Uterus (tissue), 4 donors: Measurements from ENCODE around the gene LMNTD1. TPM values are rescaled to one million over a fixed set of nuclear protein-coding genes. Genes with fewer than 3 reads are reported as not detected.

Source experiments
- DNase-seq, 2 donors: peaks; one replicate each; pipeline ENCODE4 v3.0.0-alpha.2; 2019 to 2020
- H3K27ac ChIP-seq, 2 donors: fragments of 200-600 bp; sonication (generic); 1 replicate in 1 of 2; 2 replicates in 1 of 2; pipeline ENCODE4 v1.5.1; 2016 to 2018
- H3K27me3 ChIP-seq, 2 donors: fragments of 200-600 bp; sonication (generic); one replicate each; pipeline ENCODE4 v1.5.1; 2018 to 2019; ENCODE audit warnings: control low read depth in 1 of 2
- H3K36me3 ChIP-seq, 2 donors: fragments of 200-600 bp; sonication (generic); one replicate each; pipeline ENCODE4 v1.5.1; 2019; ENCODE audit warnings: control low read depth in 1 of 2
- H3K4me1 ChIP-seq, 2 donors: fragments of 200-600 bp; sonication (generic); one replicate each; pipeline ENCODE4 v1.5.1; 2018 to 2019; ENCODE audit warnings: control low read depth in 1 of 2
- H3K4me3 ChIP-seq, 2 donors: fragments of 200-600 bp; sonication (generic); 1 replicate in 1 of 2; 2 replicates in 1 of 2; pipeline ENCODE4 v1.5.1; 2018 to 2019; ENCODE audit warnings: mild to moderate bottlenecking in 1 of 2
- H3K9me3 ChIP-seq, 2 donors: fragments of 200-600 bp; sonication (generic); one replicate each; pipeline ENCODE4 v1.5.1; 2019; ENCODE audit warnings: control low read depth in 1 of 2
- POLR2A ChIP-seq, 2 donors: fragments of 450-650 bp; IDR thresholded peaks; one replicate each; pipeline ENCODE4 v1.6.1; 2016; ENCODE audit warnings: antibody characterized with exemption in 2 of 2, mild to moderate bottlenecking in 1 of 2, moderate library complexity in 1 of 2
- intact Hi-C: fragments of 100-400 bp; cut with DNase I; formaldehyde crosslinking; loops from one replicate; pipeline ENCODE4 v1.15.1; 2023; ENCODE audit warnings: low total_unique reads
- total RNA-seq, 4 donors: library from RNA; depleted of rRNA in 3 of 4; stranded (reverse); fragments of >200 nt in 3 of 4; gene quantifications; one replicate each; pipeline versions ENCODE4 v1.1.0 to v1.2.4, GENCODE V29; 2014 to 2023
- TF ChIP-seq, protein P1 (sequence below), 4 experiments: fragments of 200-600 bp in 2 of 4; fragments of 450-650 bp in 2 of 4; sonication (generic) in 2 of 4; IDR thresholded peaks; one replicate each; pipeline ENCODE4 v1.5.1; 2016 to 2019; ENCODE audit warnings: antibody characterized with exemption in 4 of 4, mild to moderate bottlenecking in 2 of 4, moderate library complexity in 1 of 4
- donor health status: DM: yes; HTN: yes; CAD: no.

LMNTD1 gene
- total RNA-seq, 4 donors from 2014 or later = 6.6 TPM; not detected in 3

DNA sequence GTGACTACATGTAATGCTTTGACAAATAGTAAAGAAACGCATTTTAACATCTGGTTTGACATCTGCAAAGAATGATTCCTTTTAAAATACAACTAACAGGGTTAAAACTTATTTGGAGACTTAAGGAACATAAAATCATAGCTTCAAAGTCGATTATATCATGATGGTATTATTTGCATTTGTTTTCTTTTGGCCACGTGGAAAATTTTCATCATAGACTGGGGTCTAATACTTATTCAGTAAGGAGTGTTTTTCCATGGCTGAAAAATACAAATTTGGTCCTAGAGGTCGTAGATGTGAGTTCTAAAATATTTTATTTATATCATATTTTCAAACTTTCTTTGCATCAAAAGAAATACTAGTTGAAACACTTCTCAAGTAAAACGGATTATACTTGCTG, 31.5 kb upstream of the LMNTD1 start:
- Histone ChIP-seq H3K27me3 (no peaks in the 10 kb centered on the region), H3K27ac (peak overlapping the region in 1 of 2 donors; percentile 47), H3K4me3 (no peak overlapping the region), H3K4me1 (no peaks in the 10 kb centered on the region), H3K36me3 (no peaks in the 10 kb centered on the region), H3K9me3 (no peaks in the 10 kb centered on the region)
- TF ChIP-seq, protein P1, sequence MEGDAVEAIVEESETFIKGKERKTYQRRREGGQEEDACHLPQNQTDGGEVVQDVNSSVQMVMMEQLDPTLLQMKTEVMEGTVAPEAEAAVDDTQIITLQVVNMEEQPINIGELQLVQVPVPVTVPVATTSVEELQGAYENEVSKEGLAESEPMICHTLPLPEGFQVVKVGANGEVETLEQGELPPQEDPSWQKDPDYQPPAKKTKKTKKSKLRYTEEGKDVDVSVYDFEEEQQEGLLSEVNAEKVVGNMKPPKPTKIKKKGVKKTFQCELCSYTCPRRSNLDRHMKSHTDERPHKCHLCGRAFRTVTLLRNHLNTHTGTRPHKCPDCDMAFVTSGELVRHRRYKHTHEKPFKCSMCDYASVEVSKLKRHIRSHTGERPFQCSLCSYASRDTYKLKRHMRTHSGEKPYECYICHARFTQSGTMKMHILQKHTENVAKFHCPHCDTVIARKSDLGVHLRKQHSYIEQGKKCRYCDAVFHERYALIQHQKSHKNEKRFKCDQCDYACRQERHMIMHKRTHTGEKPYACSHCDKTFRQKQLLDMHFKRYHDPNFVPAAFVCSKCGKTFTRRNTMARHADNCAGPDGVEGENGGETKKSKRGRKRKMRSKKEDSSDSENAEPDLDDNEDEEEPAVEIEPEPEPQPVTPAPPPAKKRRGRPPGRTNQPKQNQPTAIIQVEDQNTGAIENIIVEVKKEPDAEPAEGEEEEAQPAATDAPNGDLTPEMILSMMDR (IDR thresholded peaks at IDR 0.05) = no peak
- no peak for TF ChIP-seq POLR2A (IDR thresholded peaks at IDR 0.05)
- intact Hi-C loops = no loop called here
- no peak for DNase-seq

DNA sequence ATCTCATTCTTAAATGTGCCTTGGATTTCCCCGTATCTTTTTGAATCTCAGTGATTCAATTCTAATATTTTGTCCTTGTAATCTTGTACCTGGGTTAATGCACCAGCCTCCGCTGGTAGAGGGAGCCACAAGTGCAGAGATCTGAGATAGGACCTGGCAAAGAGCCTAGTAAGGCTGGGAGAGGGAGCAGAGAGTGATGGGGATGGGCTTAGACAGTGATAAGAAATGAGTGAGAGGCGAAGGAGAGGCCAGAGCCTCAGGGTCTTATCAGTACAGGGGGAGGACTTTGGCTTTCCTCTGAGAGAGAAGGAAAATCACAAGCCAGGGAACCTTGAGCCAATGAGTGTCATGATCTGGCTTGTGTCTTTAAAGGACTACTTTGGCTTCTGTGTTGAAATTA, 30.5 kb upstream of the LMNTD1 start:
- TF ChIP-seq, protein P1 (IDR thresholded peaks at IDR 0.05) = no peak
- no peak for TF ChIP-seq POLR2A (IDR thresholded peaks at IDR 0.05)

DNA sequence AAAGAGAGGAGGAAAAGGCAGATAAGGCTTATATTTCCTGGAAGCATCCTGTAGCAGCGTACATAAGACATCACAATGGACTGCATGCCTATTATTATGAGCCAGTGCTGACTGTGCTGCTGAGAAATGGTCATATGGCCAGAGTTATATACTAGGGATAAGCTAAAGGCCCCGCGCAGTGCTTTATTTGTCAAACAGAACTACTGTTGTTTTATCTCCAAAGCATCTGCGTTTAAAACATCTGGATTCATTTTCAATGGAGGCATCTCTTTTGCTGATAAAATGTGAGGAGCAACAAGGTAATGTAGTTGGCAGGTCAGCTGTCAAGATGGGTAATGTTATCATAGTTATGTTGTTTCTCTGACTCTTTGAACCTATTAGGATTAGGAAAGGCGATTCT, 28.0 kb upstream of the LMNTD1 start:
- no peak overlapping the region for H3K27ac ChIP-seq
- H3K36me3 ChIP-seq = no peaks in the 10 kb centered on the region
- DNase-seq = no peak
- intact Hi-C loops = no loop called here
- H3K4me1 ChIP-seq = no peaks in the 10 kb centered on the region
- no peaks in the 10 kb centered on the region for H3K27me3 ChIP-seq
- H3K4me3 ChIP-seq = no peak overlapping the region
- no peak for TF ChIP-seq POLR2A (IDR thresholded peaks at IDR 0.05)
- TF ChIP-seq, protein P1 (IDR thresholded peaks at IDR 0.05) = no peak
- H3K9me3 ChIP-seq = no peaks in the 10 kb centered on the region

More for the DNA sequence above, 30.5 kb upstream of the LMNTD1 start:
- H3K27me3 ChIP-seq = no peaks in the 10 kb centered on the region
- H3K36me3 ChIP-seq = no peaks in the 10 kb centered on the region
- H3K9me3 ChIP-seq = no peaks in the 10 kb centered on the region
- peak in 1 of 2 donors; percentile 35 for DNase-seq
- no peak overlapping the region for H3K4me3 ChIP-seq
- H3K27ac ChIP-seq = peak overlapping the region in 1 of 2 donors; percentile 0
- intact Hi-C loops = no loop called here
- H3K4me1 ChIP-seq = no peaks in the 10 kb centered on the region

DNA sequence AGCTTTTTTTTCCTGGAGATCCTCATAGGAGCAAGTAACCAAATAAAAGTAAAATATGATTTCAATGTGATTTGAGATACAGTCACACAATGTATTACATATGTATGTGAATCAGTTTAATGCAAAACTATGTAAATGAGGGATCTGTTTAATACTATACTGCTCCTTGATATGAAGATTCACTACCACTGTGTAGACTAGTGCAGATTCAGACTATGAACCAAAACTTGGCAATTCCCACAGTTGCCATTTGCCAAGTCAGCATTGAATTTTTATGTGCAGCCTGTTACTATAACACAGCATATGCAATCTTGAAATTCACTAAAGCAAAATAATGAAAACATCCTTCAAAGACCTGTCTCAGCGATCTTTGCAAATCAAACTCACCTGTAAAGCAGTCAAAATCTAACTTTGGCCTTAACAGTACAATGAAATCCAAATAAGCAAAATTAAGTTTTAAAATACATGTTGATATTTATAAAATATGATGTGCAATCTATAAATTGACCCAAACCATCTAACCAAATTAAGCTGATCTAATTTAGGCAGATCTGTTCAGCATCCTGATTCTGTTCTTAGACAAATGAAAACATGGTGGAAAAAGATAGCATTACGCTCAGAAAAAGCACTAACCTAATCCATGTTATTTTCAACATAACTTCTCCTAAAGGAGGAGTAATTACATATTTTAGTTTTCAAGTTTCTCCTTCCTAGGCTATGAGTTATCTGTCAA, 25.5 kb upstream of the LMNTD1 start:
- Histone ChIP-seq H3K4me3 (no peak overlapping the region), H3K36me3 (no peaks in the 10 kb centered on the region), H3K27ac (no peak overlapping the region), H3K9me3 (no peaks in the 10 kb centered on the region), H3K27me3 (no peaks in the 10 kb centered on the region), H3K4me1 (no peaks in the 10 kb centered on the region)
- DNase-seq = no peak
- TF ChIP-seq, protein P1 (IDR thresholded peaks at IDR 0.05) = no peak
- TF ChIP-seq POLR2A (IDR thresholded peaks at IDR 0.05) = no peak
- intact Hi-C loops = no loop called here

DNA sequence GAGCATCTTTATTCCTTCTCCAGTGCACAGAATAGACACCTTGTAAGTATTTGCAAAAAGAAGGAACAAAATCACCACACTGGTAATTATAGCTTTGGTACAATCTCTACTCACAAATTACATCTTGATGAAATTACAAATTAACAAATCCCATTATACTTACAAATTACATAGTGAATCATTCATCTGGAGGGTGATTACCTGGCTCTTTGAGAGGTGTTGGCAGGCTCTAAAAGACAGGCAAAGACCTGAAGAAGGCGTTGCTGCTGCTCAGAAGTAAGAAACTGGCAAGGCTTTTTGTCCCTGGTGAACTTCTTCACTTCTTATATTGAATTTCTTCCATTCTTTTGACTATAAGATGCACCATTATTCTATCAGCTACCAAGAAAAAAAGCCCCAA, 21.7 kb upstream of the LMNTD1 start:
- no peak for TF ChIP-seq POLR2A (IDR thresholded peaks at IDR 0.05)
- TF ChIP-seq, protein P1 (IDR thresholded peaks at IDR 0.05) = no peak
- intact Hi-C loops = no loop called here
- H3K36me3 ChIP-seq = no peaks in the 10 kb centered on the region

More for the DNA sequence above, 21.7 kb upstream of the LMNTD1 start:
- Histone ChIP-seq H3K27ac (no peak overlapping the region), H3K9me3 (no peaks in the 10 kb centered on the region), H3K4me3 (no peak overlapping the region), H3K4me1 (no peaks in the 10 kb centered on the region), H3K27me3 (no peaks in the 10 kb centered on the region)
- DNase-seq = no peak
